AG09319 (cell line): ENCODE measurements around the gene SYCN.

Experiments used
- DNase-seq: peaks from one replicate; pipeline ENCODE4 v3.0.0-alpha.2; 2010; ENCODE audit warnings: low read depth; ENCODE audit errors: extremely low read depth
- CTCF ChIP-seq: IDR thresholded peaks from 2 replicates; pipeline ENCODE4 v1.5.1; 2011; ENCODE audit warnings: low read depth, mild to moderate bottlenecking, inconsistent platforms, low read length, moderate library complexity

Gene SYCN

GRCh38 chr19:39180749-39181148 lies 23.3 kb downstream of the SYCN start:
- no peak for TF ChIP-seq CTCF
- no peak for DNase-seq

- TF ChIP-seq CTCF: no peak
Observed at GRCh38 chr19:39179754-39180153, 24.3 kb downstream of the SYCN start.

GRCh38 chr19:39178296-39179006 lies 25.6 kb downstream of the SYCN start:
- no peak for TF ChIP-seq CTCF

More at GRCh38 chr19:39179754-39180153, 24.3 kb downstream of the SYCN start:
- no peak for DNase-seq

GRCh38 chr19:39177736-39178135 lies 26.3 kb downstream of the SYCN start:
- no peak for DNase-seq
- no peak for TF ChIP-seq CTCF

More at GRCh38 chr19:39178296-39179006, 25.6 kb downstream of the SYCN start:
- no peak for DNase-seq

- TF ChIP-seq CTCF: no peak
Observed at GRCh38 chr19:39177110-39177699, 26.9 kb downstream of the SYCN start.

GRCh38 chr19:39175564-39175963 lies 28.5 kb downstream of the SYCN start:
- DNase-seq: no peak
- no peak for TF ChIP-seq CTCF

More at GRCh38 chr19:39177110-39177699, 26.9 kb downstream of the SYCN start:
- DNase-seq: no peak
